ENCODE results near the gene USP17L18.
"Not testable (repeated sequence)": the region's sequence is repeated elsewhere in the genome, so short reads cannot be mapped to it uniquely, and the experiment has no call there.

GRCh38 chr4:9210357-9210756, 38.1 kb upstream of the USP17L18 start, which contains the start of gene USP17L10:
- not testable (repeated sequence) for TF ChIP-seq KLF6 (CRISPR knock-in tag; IDR thresholded peaks at IDR 0.05; ENCODE audit: borderline replicate concordance); POLR2A (conservative IDR thresholded peaks at IDR 0.05); ZFP1 (CRISPR knock-in tag; IDR thresholded peaks at IDR 0.05); CTCF (IDR thresholded peaks at IDR 0.05 in 2 of 3, conservative IDR thresholded peaks at IDR 0.05 in 1 of 3; ENCODE audit: insufficient read depth in 2 of 3, low read depth in 1 of 3, low read length in 3 of 3); ZNF23 (CRISPR knock-in tag; IDR thresholded peaks at IDR 0.05); ZBTB17 (CRISPR knock-in tag; IDR thresholded peaks at IDR 0.05); ZZZ3 (IDR thresholded peaks at IDR 0.05); HMG20A (CRISPR knock-in tag; conservative IDR thresholded peaks at IDR 0.05); ZNF41 (CRISPR knock-in tag; conservative IDR thresholded peaks at IDR 0.05)
- TF ChIP-seq, protein P1, sequence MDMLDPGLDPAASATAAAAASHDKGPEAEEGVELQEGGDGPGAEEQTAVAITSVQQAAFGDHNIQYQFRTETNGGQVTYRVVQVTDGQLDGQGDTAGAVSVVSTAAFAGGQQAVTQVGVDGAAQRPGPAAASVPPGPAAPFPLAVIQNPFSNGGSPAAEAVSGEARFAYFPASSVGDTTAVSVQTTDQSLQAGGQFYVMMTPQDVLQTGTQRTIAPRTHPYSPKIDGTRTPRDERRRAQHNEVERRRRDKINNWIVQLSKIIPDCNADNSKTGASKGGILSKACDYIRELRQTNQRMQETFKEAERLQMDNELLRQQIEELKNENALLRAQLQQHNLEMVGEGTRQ (CRISPR knock-in tag; IDR thresholded peaks at IDR 0.05), result not testable (repeated sequence)
- TF ChIP-seq, protein P2, sequence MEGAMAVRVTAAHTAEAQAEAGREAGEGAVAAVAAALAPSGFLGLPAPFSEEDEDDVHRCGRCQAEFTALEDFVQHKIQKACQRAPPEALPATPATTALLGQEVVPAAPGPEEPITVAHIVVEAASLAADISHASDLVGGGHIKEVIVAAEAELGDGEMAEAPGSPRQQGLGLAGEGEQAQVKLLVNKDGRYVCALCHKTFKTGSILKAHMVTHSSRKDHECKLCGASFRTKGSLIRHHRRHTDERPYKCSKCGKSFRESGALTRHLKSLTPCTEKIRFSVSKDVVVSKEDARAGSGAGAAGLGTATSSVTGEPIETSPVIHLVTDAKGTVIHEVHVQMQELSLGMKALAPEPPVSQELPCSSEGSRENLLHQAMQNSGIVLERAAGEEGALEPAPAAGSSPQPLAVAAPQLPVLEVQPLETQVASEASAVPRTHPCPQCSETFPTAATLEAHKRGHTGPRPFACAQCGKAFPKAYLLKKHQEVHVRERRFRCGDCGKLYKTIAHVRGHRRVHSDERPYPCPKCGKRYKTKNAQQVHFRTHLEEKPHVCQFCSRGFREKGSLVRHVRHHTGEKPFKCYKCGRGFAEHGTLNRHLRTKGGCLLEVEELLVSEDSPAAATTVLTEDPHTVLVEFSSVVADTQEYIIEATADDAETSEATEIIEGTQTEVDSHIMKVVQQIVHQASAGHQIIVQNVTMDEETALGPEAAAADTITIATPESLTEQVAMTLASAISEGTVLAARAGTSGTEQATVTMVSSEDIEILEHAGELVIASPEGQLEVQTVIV (CRISPR knock-in tag; IDR thresholded peaks at IDR 0.05; ENCODE audit: borderline replicate concordance), result not testable (repeated sequence)
- TF ChIP-seq, protein P3, sequence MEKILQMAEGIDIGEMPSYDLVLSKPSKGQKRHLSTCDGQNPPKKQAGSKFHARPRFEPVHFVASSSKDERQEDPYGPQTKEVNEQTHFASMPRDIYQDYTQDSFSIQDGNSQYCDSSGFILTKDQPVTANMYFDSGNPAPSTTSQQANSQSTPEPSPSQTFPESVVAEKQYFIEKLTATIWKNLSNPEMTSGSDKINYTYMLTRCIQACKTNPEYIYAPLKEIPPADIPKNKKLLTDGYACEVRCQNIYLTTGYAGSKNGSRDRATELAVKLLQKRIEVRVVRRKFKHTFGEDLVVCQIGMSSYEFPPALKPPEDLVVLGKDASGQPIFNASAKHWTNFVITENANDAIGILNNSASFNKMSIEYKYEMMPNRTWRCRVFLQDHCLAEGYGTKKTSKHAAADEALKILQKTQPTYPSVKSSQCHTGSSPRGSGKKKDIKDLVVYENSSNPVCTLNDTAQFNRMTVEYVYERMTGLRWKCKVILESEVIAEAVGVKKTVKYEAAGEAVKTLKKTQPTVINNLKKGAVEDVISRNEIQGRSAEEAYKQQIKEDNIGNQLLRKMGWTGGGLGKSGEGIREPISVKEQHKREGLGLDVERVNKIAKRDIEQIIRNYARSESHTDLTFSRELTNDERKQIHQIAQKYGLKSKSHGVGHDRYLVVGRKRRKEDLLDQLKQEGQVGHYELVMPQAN (IDR thresholded peaks at IDR 0.05; ENCODE audit: borderline replicate concordance), result not testable (repeated sequence)
- TF ChIP-seq, protein P4, sequence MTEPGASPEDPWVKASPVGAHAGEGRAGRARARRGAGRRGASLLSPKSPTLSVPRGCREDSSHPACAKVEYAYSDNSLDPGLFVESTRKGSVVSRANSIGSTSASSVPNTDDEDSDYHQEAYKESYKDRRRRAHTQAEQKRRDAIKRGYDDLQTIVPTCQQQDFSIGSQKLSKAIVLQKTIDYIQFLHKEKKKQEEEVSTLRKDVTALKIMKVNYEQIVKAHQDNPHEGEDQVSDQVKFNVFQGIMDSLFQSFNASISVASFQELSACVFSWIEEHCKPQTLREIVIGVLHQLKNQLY (CRISPR knock-in tag; conservative IDR thresholded peaks at IDR 0.05), result not testable (repeated sequence)

Data from K562 (cell line).